Measurements from ENCODE around the gene PLEKHG7. TPM values are rescaled to one million over a fixed set of nuclear protein-coding genes. Genes with fewer than 3 reads are reported as not detected.

Gene PLEKHG7, protein sequence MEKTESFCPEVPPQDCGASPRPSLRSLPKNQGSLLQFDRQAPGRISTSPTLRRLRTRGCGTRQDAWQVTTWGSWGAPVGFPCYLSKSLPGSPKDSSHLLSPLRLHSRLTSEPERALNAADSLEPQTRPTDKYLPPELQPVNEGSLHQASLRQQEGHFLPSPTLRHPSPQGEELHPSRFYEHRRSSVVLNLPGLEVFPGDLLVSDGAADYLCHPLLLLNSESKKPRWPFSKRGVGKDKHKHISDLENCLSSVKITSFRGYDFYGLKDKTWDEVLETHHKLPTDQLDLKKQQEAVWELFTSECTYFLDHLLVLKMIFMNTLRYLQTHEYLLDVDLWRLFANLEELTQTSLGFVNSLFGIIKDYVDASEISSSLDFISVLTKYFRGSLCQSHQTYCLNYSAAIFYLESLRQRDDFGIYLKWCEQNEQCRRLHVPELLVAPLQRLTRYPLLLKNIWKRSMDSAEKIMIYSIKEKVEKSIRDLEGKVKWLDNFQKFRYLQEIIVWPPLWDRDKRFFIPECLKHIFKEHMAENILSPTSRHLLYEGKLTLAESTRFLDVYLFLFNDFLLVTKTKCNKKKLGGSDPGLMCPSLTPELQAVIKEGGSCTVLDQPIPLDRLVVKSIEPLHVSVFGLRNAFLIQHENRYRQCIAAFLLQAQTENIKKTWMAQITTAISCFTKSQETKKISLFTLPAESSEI
- not detected in 5 replicates for total RNA-seq (2022; extraction: Qiagen RNA extraction)

DNA sequence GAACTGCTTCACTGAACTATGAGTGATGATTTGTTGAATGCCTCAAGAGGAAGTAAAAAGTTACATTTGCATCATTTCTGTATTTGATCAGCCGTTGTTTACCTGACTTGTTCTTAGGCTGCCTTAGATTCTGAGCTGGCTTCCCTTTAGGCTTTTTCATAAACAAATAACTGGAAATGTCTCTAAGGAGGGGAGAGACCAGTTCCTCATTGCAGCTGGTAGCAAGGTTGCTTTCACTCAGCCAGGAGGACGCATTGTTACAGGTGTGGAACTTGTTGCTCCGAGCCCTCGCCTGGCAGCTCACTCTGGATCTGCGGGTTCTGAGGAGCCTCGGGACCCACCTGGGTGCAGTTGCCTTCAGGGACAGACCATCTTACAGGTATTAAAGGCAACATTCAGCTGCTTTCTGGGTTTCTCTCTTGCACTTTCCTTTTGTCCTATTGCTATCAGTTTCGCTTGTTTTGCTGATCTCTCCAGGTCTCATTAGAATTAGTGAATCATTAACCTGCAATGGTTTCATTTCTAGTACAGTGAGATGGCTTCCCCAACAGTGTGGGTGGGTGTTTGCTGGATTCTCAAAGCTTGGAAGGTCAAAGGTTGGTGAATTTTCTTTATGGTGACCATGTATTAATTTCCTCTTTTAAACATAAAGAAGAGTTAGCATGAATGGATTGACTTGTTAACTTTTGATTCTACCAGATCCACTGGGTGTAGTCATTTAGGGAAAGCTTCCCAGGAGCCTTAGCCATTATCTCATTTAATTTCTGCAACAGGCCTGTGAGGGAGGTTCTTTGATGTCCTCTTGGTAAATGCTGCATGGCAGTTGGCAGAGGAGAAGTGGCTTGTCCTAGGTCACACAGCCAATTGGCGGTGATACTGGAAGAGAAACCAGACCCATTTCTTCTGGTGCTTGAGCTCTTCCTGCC lies at the start of gene PLEKHG7:
Gene PLEKHG7 (plus strand): TSS at position 236 of the 926 bp plus-strand sequence. CDS start 3,643 bp downstream, outside the sequence.

Other genes with a start within 250 kb of the PLEKHG7 start
- gene EEA1, start 226.3 kb downstream of the PLEKHG7 start, total RNA-seq (2022; extraction: Qiagen RNA extraction): 3.6 to 10.7 TPM (median 8.7 TPM) in 5 replicates